SK-N-MC (cell line): ENCODE results near the gene NEUROG3.

Source experiments
- DNase-seq: peaks from one replicate; pipeline ENCODE4 v3.0.0-alpha.2; 2011; ENCODE audit warnings: low read depth, low spot score
- H3K27ac ChIP-seq: fragments of 200-600 bp; sonication (generic); 2 replicates; pipeline ENCODE4 v1.5.1; 2016; ENCODE audit warnings: mixed run types
- H3K36me3 ChIP-seq: fragments of 200-600 bp; sonication (generic); 2 replicates; pipeline ENCODE4 v1.6.1; 2017; ENCODE audit warnings: antibody characterized with exemption, low read length, mixed read lengths; ENCODE audit not compliant: insufficient read depth
- H3K4me3 ChIP-seq: fragments of 200-600 bp; sonication (generic); 2 replicates; pipeline ENCODE4 v1.5.1; 2016
- H3K9ac ChIP-seq: fragments of 200-600 bp; sonication (generic); 2 replicates; pipeline ENCODE4 v1.8.0; 2017; ENCODE audit warnings: mixed run types, mixed read lengths; ENCODE audit not compliant: insufficient read length
- H3K9me3 ChIP-seq: fragments of 200-600 bp; sonication (generic); 2 replicates; pipeline ENCODE4 v1.6.1; 2017; ENCODE audit warnings: low read depth, mild to moderate bottlenecking, antibody characterized with exemption, low read length, moderate library complexity, mixed read lengths
- EZH2 ChIP-seq: fragments of 200-600 bp; sonication (generic); IDR thresholded peaks from one replicate; pipeline ENCODE4 v1.6.1; 2017; ENCODE audit warnings: antibody characterized with exemption
- FOXP2 ChIP-seq: optimal IDR thresholded peaks from 2 replicates; pipeline ENCODE3; 2011; ENCODE audit warnings: mild to moderate bottlenecking, moderate library complexity; ENCODE audit not compliant: insufficient read depth; ENCODE audit errors: extremely low read length, control extremely low read depth
- POLR2AphosphoS5 ChIP-seq: IDR thresholded peaks from 2 replicates; pipeline ENCODE4 v1.6.1; 2012; ENCODE audit warnings: mild to moderate bottlenecking, low read depth, low read length, borderline replicate concordance

The NEUROG3 gene

GRCh38 chr10:69576334-69577011 is 3.3 kb upstream of the NEUROG3 start:
- H3K4me3 ChIP-seq, result no peak overlapping the region
- no peaks in the 10 kb centered on the region for H3K9me3 ChIP-seq
- H3K9ac ChIP-seq, result no peak overlapping the region
- no peak overlapping the region for H3K27ac ChIP-seq
- TF ChIP-seq POLR2AphosphoS5 (no peak), FOXP2 (no peak), EZH2 (no peak)
- DNase-seq, result no peak
- no peaks in the 10 kb centered on the region for H3K36me3 ChIP-seq

DNA sequence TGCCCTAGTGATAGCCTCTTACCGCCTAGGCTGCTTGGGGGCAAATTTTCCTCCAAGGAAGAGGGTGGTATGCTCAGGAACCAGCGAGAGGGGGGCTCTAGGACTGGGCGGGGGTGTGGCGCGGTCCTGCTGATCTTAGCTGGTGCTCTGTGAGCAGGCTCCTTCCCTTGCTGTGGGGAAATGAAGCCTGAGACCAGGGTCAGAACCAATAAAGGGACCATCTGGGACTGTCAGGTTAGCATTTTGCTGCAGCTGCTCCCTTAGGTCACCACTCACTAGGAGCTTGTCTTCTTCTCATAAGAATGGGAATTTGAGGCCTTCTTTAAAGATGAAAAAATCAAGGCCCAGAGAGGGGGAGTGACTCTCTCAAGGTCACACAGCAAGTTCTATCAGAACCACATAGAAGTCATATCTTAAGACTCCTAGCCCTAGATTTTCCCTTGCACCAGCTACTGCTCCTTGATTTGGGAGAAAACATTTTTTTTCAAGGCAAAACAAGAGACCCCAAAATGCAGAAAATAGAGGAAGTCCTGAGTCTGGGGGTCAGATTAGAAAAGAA is 2.0 kb upstream of the NEUROG3 start:
- Histone ChIP-seq H3K27ac (no peak overlapping the region), H3K9me3 (no peaks in the 10 kb centered on the region), H3K36me3 (no peaks in the 10 kb centered on the region), H3K9ac (no peak overlapping the region), H3K4me3 (no peak overlapping the region)
- TF ChIP-seq FOXP2 (no peak), POLR2AphosphoS5 (no peak), EZH2 (no peak)
- DNase-seq, result no peak

- no peak overlapping the region for H3K9ac ChIP-seq
- TF ChIP-seq POLR2AphosphoS5 (no peak), FOXP2 (no peak), EZH2 (no peak)
- no peaks in the 10 kb centered on the region for H3K36me3 ChIP-seq
- H3K4me3 ChIP-seq, result no peak overlapping the region
- DNase-seq, result no peak
- H3K9me3 ChIP-seq, result no peaks in the 10 kb centered on the region
- H3K27ac ChIP-seq, result no peak overlapping the region
Measured at GRCh38 chr10:69574571-69574978, 1.4 kb upstream of the NEUROG3 start.

GRCh38 chr10:69572159-69573055 is 815 bp downstream of the NEUROG3 start:
- TF ChIP-seq FOXP2 (no peak), EZH2 (no peak), POLR2AphosphoS5 (no peak)
- no peak overlapping the region for H3K9ac ChIP-seq
- no peak for DNase-seq

DNA sequence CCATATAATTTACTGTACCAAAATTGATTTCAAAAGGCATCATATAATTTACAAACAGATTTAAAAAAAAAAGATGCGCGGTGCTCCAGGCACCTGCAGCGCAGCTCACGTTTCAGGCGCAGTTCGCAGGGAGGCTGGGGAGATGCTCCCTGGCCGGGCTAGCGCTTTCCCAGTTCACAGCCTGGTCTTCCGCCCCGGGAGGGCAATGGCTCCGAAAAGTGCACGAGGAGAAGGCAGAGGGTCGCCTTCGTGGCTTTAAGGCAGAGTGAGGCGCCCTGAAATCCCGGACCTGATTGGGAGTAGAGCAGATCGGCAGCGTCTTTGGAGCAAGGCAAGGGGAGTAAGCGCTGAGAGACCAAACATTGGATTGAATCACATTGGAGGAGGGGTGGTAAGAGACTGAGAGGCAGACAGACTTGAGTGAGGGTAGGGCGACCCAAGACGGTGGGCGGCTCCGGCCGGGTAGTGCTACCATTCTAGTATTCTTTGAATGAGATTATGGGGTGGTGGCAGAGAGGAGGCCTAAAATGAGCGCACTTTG is 1.5 kb downstream of the NEUROG3 start:
- Histone ChIP-seq H3K4me3 (no peak overlapping the region), H3K27ac (no peak overlapping the region), H3K9me3 (no peaks in the 10 kb centered on the region), H3K9ac (no peak overlapping the region), H3K36me3 (no peaks in the 10 kb centered on the region)
- DNase-seq, result no peak
- TF ChIP-seq EZH2, result no peak
- no peak for TF ChIP-seq POLR2AphosphoS5
- TF ChIP-seq FOXP2, result no peak

More at GRCh38 chr10:69572159-69573055, 815 bp downstream of the NEUROG3 start:
- Histone ChIP-seq H3K9me3 (no peaks in the 10 kb centered on the region), H3K4me3 (no peak overlapping the region), H3K27ac (no peak overlapping the region), H3K36me3 (no peaks in the 10 kb centered on the region)

DNA sequence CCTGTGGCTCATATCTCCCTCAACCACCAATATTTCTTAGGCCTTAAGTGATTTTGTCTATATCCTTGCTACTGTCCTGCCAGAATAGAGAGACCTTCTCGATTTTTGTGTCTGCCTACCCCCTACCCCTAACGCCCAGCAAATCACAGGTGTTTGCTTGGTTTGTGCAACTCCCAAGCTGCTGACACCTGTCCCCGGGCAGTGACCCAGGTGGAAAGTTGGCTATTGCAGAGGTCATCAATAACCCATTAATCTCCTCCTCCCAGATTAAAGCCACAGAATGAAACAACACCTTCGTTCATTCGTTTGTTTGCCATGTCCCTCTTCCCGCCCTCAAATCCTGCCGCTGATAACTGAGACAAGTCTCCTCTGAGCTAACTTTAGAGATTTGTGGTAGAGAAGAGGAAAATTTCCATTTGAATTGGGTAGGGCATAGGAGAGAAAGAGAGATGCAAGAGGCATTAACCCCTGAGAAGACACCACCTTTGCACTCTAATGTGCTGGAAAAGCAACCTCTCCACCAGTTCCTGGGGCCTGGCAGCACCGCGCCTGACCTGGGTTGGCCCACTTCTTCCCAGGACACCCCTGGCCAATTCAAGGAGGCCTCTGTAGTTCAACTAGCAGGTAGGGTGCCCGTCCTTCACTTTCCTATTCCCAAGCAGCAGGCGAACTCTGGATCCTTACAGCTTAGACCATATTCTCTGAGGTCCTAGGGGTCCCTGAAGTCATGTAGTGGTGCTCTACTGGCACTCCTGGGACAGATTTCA is 3.0 kb downstream of the NEUROG3 start:
- Histone ChIP-seq H3K36me3 (no peaks in the 10 kb centered on the region), H3K9ac (no peak overlapping the region), H3K27ac (no peak overlapping the region), H3K9me3 (no peaks in the 10 kb centered on the region), H3K4me3 (no peak overlapping the region)
- no peak for DNase-seq
- TF ChIP-seq FOXP2 (no peak), EZH2 (no peak), POLR2AphosphoS5 (no peak)

DNA sequence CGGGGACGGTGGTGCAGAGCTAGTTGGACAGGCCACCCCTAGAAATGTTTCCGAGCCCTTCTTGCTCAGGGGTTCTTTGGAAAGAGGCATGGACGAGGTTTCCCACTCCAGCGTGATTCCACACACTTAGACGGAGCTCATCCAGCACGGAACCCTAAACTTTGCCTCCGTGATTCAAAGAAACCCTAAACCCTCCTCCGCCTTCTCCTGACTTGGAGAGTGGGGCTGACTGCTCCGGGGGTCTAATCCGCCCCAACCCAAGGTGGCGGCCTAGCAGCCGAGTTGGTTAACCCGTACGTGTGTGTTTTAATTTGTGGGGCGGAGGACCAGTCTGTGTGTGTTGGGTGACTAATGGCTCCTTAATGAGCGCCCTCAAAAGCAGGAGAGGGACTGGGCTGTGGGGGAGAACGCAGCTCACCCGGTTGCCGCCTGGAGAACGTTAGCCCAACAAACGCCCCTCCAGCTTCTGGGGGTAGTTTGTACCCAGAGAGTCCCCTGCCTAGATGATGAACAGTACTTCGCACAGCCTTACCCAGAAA is 3.8 kb downstream of the NEUROG3 start:
- H3K27ac ChIP-seq, result no peak overlapping the region
- H3K36me3 ChIP-seq, result no peaks in the 10 kb centered on the region
- H3K9me3 ChIP-seq, result no peaks in the 10 kb centered on the region
- no peak overlapping the region for H3K9ac ChIP-seq
- H3K4me3 ChIP-seq, result no peak overlapping the region
- TF ChIP-seq FOXP2, result no peak
- no peak for TF ChIP-seq POLR2AphosphoS5
- no peak for DNase-seq
